Measurements from ENCODE around the gene SEC23A. TPM values are rescaled to one million over a fixed set of nuclear protein-coding genes. Genes with fewer than 3 reads are reported as not detected.

Gene SEC23A
- total RNA-seq, 1 experiment from 2014 or later, result 62.9 TPM

- TF ChIP-seq ZNF263 (CRISPR knock-in tag; IDR thresholded peaks at IDR 0.05; ENCODE audit: low read depth) (no peak), NR2C2 (CRISPR knock-in tag; IDR thresholded peaks at IDR 0.05) (no peak), PREB (CRISPR knock-in tag; IDR thresholded peaks at IDR 0.05; ENCODE audit: borderline replicate concordance) (no peak), ZNF232 (CRISPR knock-in tag; IDR thresholded peaks at IDR 0.05) (no peak), E2F4 (CRISPR knock-in tag; IDR thresholded peaks at IDR 0.05; ENCODE audit: borderline replicate concordance, low read depth) (no peak), TCF7 (CRISPR knock-in tag; IDR thresholded peaks at IDR 0.05; ENCODE audit: low read depth) (no peak), JAZF1 (CRISPR knock-in tag; IDR thresholded peaks at IDR 0.05) (no peak), ATF2 (CRISPR knock-in tag; IDR thresholded peaks at IDR 0.05; ENCODE audit: borderline replicate concordance, low read depth) (no peak), ZNF532 (CRISPR knock-in tag; IDR thresholded peaks at IDR 0.05; ENCODE audit: borderline replicate concordance) (no peak), FOXP4 (CRISPR knock-in tag; IDR thresholded peaks at IDR 0.05) (no peak), FOXP1 (CRISPR knock-in tag; IDR thresholded peaks at IDR 0.05; ENCODE audit: borderline replicate concordance) (no peak), TEAD4 (CRISPR knock-in tag; IDR thresholded peaks at IDR 0.05) (no peak), MAX (CRISPR knock-in tag; IDR thresholded peaks at IDR 0.05) (no peak), E2F1 (CRISPR knock-in tag; IDR thresholded peaks at IDR 0.05) (no peak), NFE2L1 (CRISPR knock-in tag; IDR thresholded peaks at IDR 0.05) (no peak), NFYB (CRISPR knock-in tag; conservative IDR thresholded peaks at IDR 0.05; ENCODE audit: low read depth) (no peak), HMGA2 (CRISPR knock-in tag; IDR thresholded peaks at IDR 0.05) (no peak), CTCF (IDR thresholded peaks at IDR 0.05) (no peak), NFATC4 (CRISPR knock-in tag; IDR thresholded peaks at IDR 0.05) (no peak), GABPB1 (CRISPR knock-in tag; IDR thresholded peaks at IDR 0.05) (no peak)
- peak overlapping the region; percentile 97; the same call in 1 of the 2 replicates for H3K27ac Mint-ChIP-seq
Observed at GRCh38 chr14:39113685-39114072, 10.6 kb upstream of the SEC23A start.

More at GRCh38 chr14:39113685-39114072, 10.6 kb upstream of the SEC23A start:
- POLR2A ChIA-PET, result interaction anchor here (0.6 to 1.9 kb wide), 5 partner anchors 11 to 1852 kb away, joined by 3 to 19 read pairs (median 5); partner anchors contain the start of genes SEC23A and TRAPPC6B
- H3K9me3 Mint-ChIP-seq, result no peaks in the 10 kb centered on the region
- ATAC-seq (no peak), DNase-seq (ENCODE audit: low spot score) (no peak)
- CTCF ChIA-PET, result interaction anchor here (0.9 kb wide), 1 partner anchor 56 kb away, joined by 3 read pairs; the partner anchor contains the start of gene TRAPPC6B
- peak overlapping the region; percentile 95 for H3K4me3 Mint-ChIP-seq
- peaks cover 14% of the 10 kb centered on the region for H3K36me3 Mint-ChIP-seq
- peaks cover 16% of the 10 kb centered on the region for H3K4me1 Mint-ChIP-seq
- H3K27me3 Mint-ChIP-seq (ENCODE audit: low read depth), result no peaks in the 10 kb centered on the region

Measured in WTC11 (cell line).